HepG2 (cell line): ENCODE results near the gene PRKG1.

ENCODE experiments used
- CTCF ChIP-seq: sonication (generic); formaldehyde crosslinking; IDR thresholded peaks from 2 replicates; pipeline ENCODE4 v1.5.0; 2020; ENCODE audit warnings: mild to moderate bottlenecking, missing genetic modification reagents, moderate library complexity
- EP300 ChIP-seq, 3 experiments: sonication (generic) in 1 of 3; formaldehyde crosslinking in 1 of 3; IDR thresholded peaks; 2 replicates each; pipeline versions ENCODE4 v1.5.1 to v1.6.1; 2011 to 2020; ENCODE audit warnings: low read depth in 2 of 3, low read length in 2 of 3, borderline replicate concordance in 1 of 3, improper control_type of control experiment in 1 of 3, mild to moderate bottlenecking in 1 of 3, missing genetic modification reagents in 1 of 3, moderate library complexity in 1 of 3
- NR2F6 ChIP-seq, 2 experiments: IDR thresholded peaks; 2 replicates each; pipeline ENCODE4 v1.6.1; 2016; ENCODE audit warnings: antibody characterized with exemption in 1 of 2, mild to moderate bottlenecking in 1 of 2
- POGK ChIP-seq: sonication (generic); formaldehyde crosslinking; conservative IDR thresholded peaks from 2 replicates; pipeline ENCODE4 v1.8.0; 2022; ENCODE audit warnings: mild to moderate bottlenecking, moderate library complexity, missing genetic modification reagents
- POLR2A ChIP-seq, 2 experiments: IDR thresholded peaks; 2 replicates each; pipeline ENCODE4 v1.6.1; 2011; ENCODE audit warnings: low read depth in 2 of 2, low read length in 2 of 2, mild to moderate bottlenecking in 1 of 2, moderate library complexity in 1 of 2; ENCODE audit not compliant: insufficient read depth in 1 of 2
- SMC3 ChIP-seq: IDR thresholded peaks from 2 replicates; pipeline ENCODE4 v1.6.1; 2011; ENCODE audit warnings: low read length, improper control_type of control experiment
- TGIF2 ChIP-seq: IDR thresholded peaks from 2 replicates; pipeline ENCODE4 v1.6.1; 2016; ENCODE audit warnings: control low read depth, missing compliant biosample characterization
- ZFP90 ChIP-seq: sonication (generic); formaldehyde crosslinking; IDR thresholded peaks from 2 replicates; pipeline ENCODE4 v1.8.0; 2022; ENCODE audit warnings: missing genetic modification reagents, mild to moderate bottlenecking, inconsistent platforms, borderline replicate concordance
- ZNF577 ChIP-seq: sonication (generic); formaldehyde crosslinking; IDR thresholded peaks from 2 replicates; pipeline ENCODE4 v1.4.0; 2020; ENCODE audit warnings: mild to moderate bottlenecking, low read depth, missing genetic modification reagents, borderline replicate concordance

- TF ChIP-seq ZFP90 (CRISPR knock-in tag) (no peak), SMC3 (no peak), ZNF577 (CRISPR knock-in tag) (no peak), CTCF (CRISPR knock-in tag) (peak; percentile 44), TGIF2 (CRISPR knock-in tag) (no peak), EP300 (IDR thresholded peaks at IDR 0.05; ENCODE audit: low read depth in 2 of 2, low read length in 2 of 2) (no peak), EP300 (CRISPR knock-in tag; IDR thresholded peaks at IDR 0.05; ENCODE audit: borderline replicate concordance) (no peak), NR2F6 (IDR thresholded peaks at IDR 0.05) (no peak), NR2F6 (CRISPR knock-in tag; IDR thresholded peaks at IDR 0.05) (no peak), POGK (CRISPR knock-in tag) (no peak), POLR2A (IDR thresholded peaks at IDR 0.05; ENCODE audit: insufficient read depth in 1 of 2, low read depth in 2 of 2, low read length in 2 of 2) (no peak)
Observed at GRCh38 chr10:52004342-52004949, 930.2 kb downstream of the PRKG1 start.
